ENCODE data around the gene PTPRD.

The PTPRD gene

DNA sequence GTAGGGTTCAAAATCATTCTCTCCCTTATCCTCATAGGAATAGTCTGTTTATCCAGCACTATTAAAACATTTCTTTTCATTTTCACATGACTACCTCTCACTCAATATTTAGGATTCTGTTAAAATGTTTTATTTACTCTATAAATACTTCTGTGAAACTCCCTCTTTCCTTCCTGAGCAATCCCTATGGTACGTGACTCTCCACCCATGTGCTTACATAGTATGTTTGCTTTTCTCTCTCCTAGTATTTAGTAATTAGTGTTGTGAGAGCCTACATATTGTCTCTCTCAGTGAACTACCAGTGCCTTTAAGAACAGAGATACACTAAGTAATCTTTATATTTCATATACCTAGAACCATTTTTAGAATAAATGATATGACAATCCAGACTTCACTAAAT lies 46.0 kb downstream of the PTPRD start:
- Histone ChIP-seq H3K4me3 (ENCODE audit: low read depth, low read length) (no peak overlapping the region), H3K36me3 (ENCODE audit: control insufficient read depth in 2 of 2, insufficient read depth in 1 of 2, low read length in 2 of 2) (no peaks in the 10 kb centered on the region), H3K4me1 (ENCODE audit: control insufficient read depth, insufficient read depth, low read length) (no peaks in the 10 kb centered on the region), H3K27ac (ENCODE audit: extremely low read depth, low read depth, low read length) (no peak overlapping the region), H3K9me3 (ENCODE audit: control insufficient read depth, insufficient read depth, low read depth, low read length) (no peaks in the 10 kb centered on the region)
- POLR2A ChIA-PET, result no interaction called here
- TF ChIP-seq ZNF121 (tag by site-specific recombination; IDR thresholded peaks at IDR 0.05) (no peak), PRDM1 (tag by site-specific recombination; IDR thresholded peaks at IDR 0.05) (no peak), ZXDB (tag by site-specific recombination; IDR thresholded peaks at IDR 0.05) (no peak)
- TF ChIP-seq, protein P1, sequence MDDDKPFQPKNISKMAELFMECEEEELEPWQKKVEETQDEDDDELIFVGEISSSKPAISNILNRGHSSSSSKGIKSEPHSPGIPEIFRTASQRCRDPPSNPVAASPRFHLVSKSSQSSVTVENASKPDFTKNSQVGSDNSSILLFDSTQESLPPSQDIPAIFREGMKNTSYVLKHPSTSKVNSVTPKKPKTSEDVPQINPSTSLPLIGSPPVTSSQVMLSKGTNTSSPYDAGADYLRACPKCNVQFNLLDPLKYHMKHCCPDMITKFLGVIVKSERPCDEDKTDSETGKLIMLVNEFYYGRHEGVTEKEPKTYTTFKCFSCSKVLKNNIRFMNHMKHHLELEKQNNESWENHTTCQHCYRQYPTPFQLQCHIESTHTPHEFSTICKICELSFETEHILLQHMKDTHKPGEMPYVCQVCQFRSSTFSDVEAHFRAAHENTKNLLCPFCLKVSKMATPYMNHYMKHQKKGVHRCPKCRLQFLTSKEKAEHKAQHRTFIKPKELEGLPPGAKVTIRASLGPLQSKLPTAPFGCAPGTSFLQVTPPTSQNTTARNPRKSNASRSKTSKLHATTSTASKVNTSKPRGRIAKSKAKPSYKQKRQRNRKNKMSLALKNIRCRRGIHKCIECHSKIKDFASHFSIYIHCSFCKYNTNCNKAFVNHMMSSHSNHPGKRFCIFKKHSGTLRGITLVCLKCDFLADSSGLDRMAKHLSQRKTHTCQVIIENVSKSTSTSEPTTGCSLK (tag by site-specific recombination; IDR thresholded peaks at IDR 0.05), result no peak
- TF ChIP-seq, protein P2, sequence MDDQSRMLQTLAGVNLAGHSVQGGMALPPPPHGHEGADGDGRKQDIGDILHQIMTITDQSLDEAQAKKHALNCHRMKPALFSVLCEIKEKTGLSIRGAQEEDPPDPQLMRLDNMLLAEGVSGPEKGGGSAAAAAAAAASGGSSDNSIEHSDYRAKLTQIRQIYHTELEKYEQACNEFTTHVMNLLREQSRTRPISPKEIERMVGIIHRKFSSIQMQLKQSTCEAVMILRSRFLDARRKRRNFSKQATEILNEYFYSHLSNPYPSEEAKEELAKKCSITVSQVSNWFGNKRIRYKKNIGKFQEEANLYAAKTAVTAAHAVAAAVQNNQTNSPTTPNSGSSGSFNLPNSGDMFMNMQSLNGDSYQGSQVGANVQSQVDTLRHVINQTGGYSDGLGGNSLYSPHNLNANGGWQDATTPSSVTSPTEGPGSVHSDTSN (CRISPR knock-in tag; IDR thresholded peaks at IDR 0.05), result no peak
- CTCF ChIA-PET, result no interaction called here

DNA sequence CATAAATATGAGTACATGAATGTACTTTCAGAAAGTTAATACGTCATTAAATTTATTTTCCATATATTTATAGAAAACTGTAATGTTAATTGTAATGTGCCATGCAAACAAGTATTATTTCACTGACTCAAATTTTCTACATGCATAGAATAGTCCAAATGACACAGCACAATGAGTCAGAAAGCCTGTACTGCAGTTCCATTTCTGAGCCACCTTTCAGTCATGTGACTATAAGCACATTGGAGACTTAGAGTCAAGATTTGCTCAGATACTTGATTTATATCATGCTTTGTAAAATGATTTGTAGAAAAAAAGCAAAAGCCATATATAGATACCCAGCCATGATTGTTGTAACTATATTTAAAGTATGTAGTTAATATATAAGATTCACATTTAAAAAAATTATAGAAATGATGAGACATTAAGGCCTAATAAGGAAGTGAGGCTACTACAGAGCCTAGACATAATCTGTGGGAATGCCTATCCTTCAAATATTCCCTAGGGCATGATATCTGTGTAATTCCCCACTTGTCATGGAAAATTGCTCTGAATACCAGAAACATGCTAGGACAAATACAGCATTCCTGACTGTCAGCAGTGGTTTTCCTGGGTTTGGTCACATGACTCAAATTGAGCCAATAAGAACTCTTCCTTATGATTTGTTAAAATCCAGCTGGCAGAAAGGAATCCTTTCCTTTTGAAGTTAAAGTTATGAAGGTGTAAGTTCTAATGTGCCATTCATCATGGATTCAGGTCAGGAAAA lies 50.0 kb downstream of the PTPRD start:
- Histone ChIP-seq H3K36me3 (ENCODE audit: control insufficient read depth in 2 of 2, insufficient read depth in 1 of 2, low read length in 2 of 2) (no peaks in the 10 kb centered on the region), H3K27ac (ENCODE audit: extremely low read depth, low read depth, low read length) (no peak overlapping the region), H3K9me3 (ENCODE audit: control insufficient read depth, insufficient read depth, low read depth, low read length) (no peaks in the 10 kb centered on the region), H3K4me3 (ENCODE audit: low read depth, low read length) (no peak overlapping the region), H3K4me1 (ENCODE audit: control insufficient read depth, insufficient read depth, low read length) (no peaks in the 10 kb centered on the region)
- ChIA-PET POLR2A (no interaction called here), CTCF (no interaction called here)
- TF ChIP-seq ZNF266 (tag by site-specific recombination; IDR thresholded peaks at IDR 0.05; ENCODE audit: low read depth) (no peak), ZNF175 (tag by site-specific recombination; IDR thresholded peaks at IDR 0.05) (no peak), OVOL3 (tag by site-specific recombination; IDR thresholded peaks at IDR 0.05) (no peak), ZNF184 (tag by site-specific recombination; IDR thresholded peaks at IDR 0.05) (no peak), ZNF623 (tag by site-specific recombination; IDR thresholded peaks at IDR 0.05) (no peak), KLF7 (tag by site-specific recombination; IDR thresholded peaks at IDR 0.05; ENCODE audit: borderline replicate concordance) (no peak), OSR2 (tag by site-specific recombination; IDR thresholded peaks at IDR 0.05) (no peak), SP7 (tag by site-specific recombination; IDR thresholded peaks at IDR 0.05) (no peak)
- TF ChIP-seq, protein P3, sequence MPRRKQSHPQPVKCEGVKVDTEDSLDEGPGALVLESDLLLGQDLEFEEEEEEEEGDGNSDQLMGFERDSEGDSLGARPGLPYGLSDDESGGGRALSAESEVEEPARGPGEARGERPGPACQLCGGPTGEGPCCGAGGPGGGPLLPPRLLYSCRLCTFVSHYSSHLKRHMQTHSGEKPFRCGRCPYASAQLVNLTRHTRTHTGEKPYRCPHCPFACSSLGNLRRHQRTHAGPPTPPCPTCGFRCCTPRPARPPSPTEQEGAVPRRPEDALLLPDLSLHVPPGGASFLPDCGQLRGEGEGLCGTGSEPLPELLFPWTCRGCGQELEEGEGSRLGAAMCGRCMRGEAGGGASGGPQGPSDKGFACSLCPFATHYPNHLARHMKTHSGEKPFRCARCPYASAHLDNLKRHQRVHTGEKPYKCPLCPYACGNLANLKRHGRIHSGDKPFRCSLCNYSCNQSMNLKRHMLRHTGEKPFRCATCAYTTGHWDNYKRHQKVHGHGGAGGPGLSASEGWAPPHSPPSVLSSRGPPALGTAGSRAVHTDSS (tag by site-specific recombination; IDR thresholded peaks at IDR 0.05), result no peak
- TF ChIP-seq, protein P4, sequence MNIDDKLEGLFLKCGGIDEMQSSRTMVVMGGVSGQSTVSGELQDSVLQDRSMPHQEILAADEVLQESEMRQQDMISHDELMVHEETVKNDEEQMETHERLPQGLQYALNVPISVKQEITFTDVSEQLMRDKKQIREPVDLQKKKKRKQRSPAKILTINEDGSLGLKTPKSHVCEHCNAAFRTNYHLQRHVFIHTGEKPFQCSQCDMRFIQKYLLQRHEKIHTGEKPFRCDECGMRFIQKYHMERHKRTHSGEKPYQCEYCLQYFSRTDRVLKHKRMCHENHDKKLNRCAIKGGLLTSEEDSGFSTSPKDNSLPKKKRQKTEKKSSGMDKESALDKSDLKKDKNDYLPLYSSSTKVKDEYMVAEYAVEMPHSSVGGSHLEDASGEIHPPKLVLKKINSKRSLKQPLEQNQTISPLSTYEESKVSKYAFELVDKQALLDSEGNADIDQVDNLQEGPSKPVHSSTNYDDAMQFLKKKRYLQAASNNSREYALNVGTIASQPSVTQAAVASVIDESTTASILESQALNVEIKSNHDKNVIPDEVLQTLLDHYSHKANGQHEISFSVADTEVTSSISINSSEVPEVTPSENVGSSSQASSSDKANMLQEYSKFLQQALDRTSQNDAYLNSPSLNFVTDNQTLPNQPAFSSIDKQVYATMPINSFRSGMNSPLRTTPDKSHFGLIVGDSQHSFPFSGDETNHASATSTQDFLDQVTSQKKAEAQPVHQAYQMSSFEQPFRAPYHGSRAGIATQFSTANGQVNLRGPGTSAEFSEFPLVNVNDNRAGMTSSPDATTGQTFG (tag by site-specific recombination; IDR thresholded peaks at IDR 0.05; ENCODE audit: borderline replicate concordance), result no peak
